GM23248 (cell line): ENCODE results near the gene CSH1.

Experiments
- EZH2 ChIP-seq: fragments of 200-600 bp; sonication (generic); IDR thresholded peaks from 2 replicates; pipeline ENCODE4 v1.6.1; 2018; ENCODE audit warnings: antibody characterized with exemption, mild to moderate bottlenecking; ENCODE audit not compliant: insufficient read depth, poor library complexity, severe bottlenecking
- EZH2phosphoT487 ChIP-seq: fragments of 200-600 bp; sonication (generic); IDR thresholded peaks from 2 replicates; pipeline ENCODE4 v1.6.1; 2018; ENCODE audit warnings: antibody characterized with exemption, moderate library complexity, mild to moderate bottlenecking, low read depth; ENCODE audit not compliant: insufficient read depth

DNA sequence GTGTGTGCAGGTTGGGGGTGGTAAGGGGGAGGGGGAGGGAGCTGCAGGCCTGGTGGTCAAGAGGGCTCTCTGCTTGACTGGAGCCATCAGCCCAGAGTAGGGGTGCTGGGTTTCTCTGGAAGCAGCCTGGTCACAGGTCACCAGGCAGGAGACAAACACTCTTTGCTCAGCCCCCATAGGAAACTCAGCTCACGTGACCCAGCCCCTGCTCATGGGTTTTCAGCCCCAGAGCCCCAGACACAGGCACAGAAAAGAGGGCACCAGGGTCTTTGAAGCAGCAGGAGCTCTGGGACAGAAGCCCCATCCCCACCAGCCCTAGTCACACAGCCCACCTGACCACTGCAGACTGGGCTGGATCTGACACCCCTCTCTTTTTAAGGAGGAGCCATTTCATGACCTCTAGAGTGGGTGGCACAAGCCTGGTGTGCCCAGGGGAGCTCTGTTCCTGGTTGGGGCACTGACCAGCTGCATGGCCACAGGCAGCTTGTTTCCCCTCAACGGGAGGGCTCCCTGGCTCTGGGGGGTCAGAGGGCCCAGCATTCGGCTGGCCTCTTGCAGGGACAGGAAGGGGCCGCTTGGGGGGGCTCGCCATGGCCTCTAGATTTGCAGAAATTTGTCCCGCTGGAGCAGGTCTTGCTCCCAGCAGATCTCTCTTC lies 49.5 kb upstream of the CSH1 start:
- TF ChIP-seq EZH2: no peak
- no peak for TF ChIP-seq EZH2phosphoT487
